Testis (tissue), 3 donors: Measurements from ENCODE around the gene APH1B. TPM values are rescaled to one million over a fixed set of nuclear protein-coding genes. Genes with fewer than 3 reads are reported as not detected.
"Not testable (repeated sequence)": the region's sequence is repeated elsewhere in the genome, so short reads cannot be mapped to it uniquely, and the experiment has no call there.

Experiments
- DNase-seq: peaks from one replicate; pipeline ENCODE4 v3.0.0-alpha.2; 2019
- H3K27ac ChIP-seq, 2 donors: fragments of 200-600 bp; sonication (generic); one replicate each; pipeline ENCODE4 v1.5.1; 2019
- H3K27me3 ChIP-seq: fragments of 200-600 bp; sonication (generic); one replicate; pipeline ENCODE4 v1.5.1; 2019
- H3K36me3 ChIP-seq: fragments of 200-600 bp; sonication (generic); one replicate; pipeline ENCODE4 v1.5.1; 2017; ENCODE audit warnings: low read depth; ENCODE audit errors: missing control alignments
- H3K4me1 ChIP-seq: fragments of 200-600 bp; sonication (generic); one replicate; pipeline ENCODE4 v1.5.1; 2019
- H3K4me3 ChIP-seq, 2 donors: fragments of 200-600 bp; sonication (generic); one replicate each; pipeline ENCODE4 v1.5.1; 2017 to 2019
- H3K9me3 ChIP-seq: fragments of 200-600 bp; sonication (generic); one replicate; pipeline ENCODE4 v1.5.1; 2017
- POLR2A ChIP-seq: fragments of 450-650 bp; IDR thresholded peaks from one replicate; pipeline ENCODE4 v1.6.1; 2017; ENCODE audit warnings: antibody characterized with exemption, mild to moderate bottlenecking, moderate library complexity
- WGBS, 2 donors: methylation state at CpG; one replicate each; pipeline ENCODE4 v1.1.5; 2018; 5-methylcytosine and 5-hydroxymethylcytosine counted together
- intact Hi-C: fragments of 100-400 bp; cut with DNase I; formaldehyde crosslinking; loops from one replicate; pipeline ENCODE4 v1.15.1; 2023; ENCODE audit warnings: low total_unique reads
- polyA plus RNA-seq: library from polyadenylated mRNA; stranded (reverse); fragments of 350-450 nt; fragmentation: Illumina TruSeq; extraction: RNeasy Lipid Tissue Mini Kit (QIAGEN cat#74804); gene quantifications from one replicate; pipeline ENCODE4 v1.2.3, GENCODE V29; 2014; ENCODE audit warnings: low read depth, low replicate concordance; ENCODE audit not compliant: insufficient read depth
- total RNA-seq, 2 donors: library from RNA; depleted of rRNA; stranded (reverse); fragments of >200 nt; gene quantifications; one replicate each; pipeline ENCODE4 v1.2.3, GENCODE V29; 2016
- TF ChIP-seq, protein P1 (sequence below), 3 experiments: fragments of 450-650 bp in 2 of 3; fragments of 200-600 bp in 1 of 3; sonication (generic) in 1 of 3; IDR thresholded peaks; one replicate each; pipeline ENCODE4 v1.5.1; 2016 to 2019; ENCODE audit warnings: antibody characterized with exemption in 3 of 3, mild to moderate bottlenecking in 2 of 3, moderate library complexity in 1 of 3

Gene APH1B
- total and polyA plus RNA-seq, 3 donors from 2014 or later = 53.6 to 471 (median 69.7) TPM

DNA sequence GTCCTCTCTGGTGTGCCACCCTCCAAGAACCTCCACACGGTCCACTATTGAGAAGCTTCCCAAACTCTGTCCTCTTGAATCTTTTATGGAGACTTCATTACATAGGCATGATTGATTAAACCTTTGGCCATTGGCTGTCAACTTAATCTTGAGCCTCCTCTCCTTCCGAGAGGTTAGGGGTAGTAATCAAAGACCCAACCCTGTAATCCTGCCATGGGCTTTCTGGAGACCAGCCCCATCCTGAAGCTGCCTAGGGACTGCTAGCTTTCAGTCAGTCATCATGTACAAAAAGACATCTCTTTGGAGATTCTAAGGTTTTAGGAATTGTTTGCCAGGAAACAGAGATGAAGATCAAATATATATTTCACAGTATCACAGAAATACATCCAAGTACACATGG is 37.0 kb downstream of the APH1B start:
- H3K9me3 ChIP-seq = no peaks in the 10 kb centered on the region
- H3K4me1 ChIP-seq = no peaks in the 10 kb centered on the region
- no peak overlapping the region for H3K27ac ChIP-seq
- intact Hi-C loops = no loop called here
- H3K27me3 ChIP-seq = no peaks in the 10 kb centered on the region
- 63 to 65% methylated on average over 2 of the region's 2 CpGs for WGBS, 2 donors
- no peak for TF ChIP-seq POLR2A
- TF ChIP-seq, protein P1, sequence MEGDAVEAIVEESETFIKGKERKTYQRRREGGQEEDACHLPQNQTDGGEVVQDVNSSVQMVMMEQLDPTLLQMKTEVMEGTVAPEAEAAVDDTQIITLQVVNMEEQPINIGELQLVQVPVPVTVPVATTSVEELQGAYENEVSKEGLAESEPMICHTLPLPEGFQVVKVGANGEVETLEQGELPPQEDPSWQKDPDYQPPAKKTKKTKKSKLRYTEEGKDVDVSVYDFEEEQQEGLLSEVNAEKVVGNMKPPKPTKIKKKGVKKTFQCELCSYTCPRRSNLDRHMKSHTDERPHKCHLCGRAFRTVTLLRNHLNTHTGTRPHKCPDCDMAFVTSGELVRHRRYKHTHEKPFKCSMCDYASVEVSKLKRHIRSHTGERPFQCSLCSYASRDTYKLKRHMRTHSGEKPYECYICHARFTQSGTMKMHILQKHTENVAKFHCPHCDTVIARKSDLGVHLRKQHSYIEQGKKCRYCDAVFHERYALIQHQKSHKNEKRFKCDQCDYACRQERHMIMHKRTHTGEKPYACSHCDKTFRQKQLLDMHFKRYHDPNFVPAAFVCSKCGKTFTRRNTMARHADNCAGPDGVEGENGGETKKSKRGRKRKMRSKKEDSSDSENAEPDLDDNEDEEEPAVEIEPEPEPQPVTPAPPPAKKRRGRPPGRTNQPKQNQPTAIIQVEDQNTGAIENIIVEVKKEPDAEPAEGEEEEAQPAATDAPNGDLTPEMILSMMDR (IDR thresholded peaks at IDR 0.05) = no peak
- H3K4me3 ChIP-seq = no peak overlapping the region
- H3K36me3 ChIP-seq = no peaks in the 10 kb centered on the region
- DNase-seq = no peak

GRCh38 chr15:63318344-63318743 is 40.9 kb downstream of the APH1B start:
- Histone ChIP-seq H3K27ac (no peak overlapping the region), H3K27me3 (no peaks in the 10 kb centered on the region), H3K36me3 (no peaks in the 10 kb centered on the region), H3K9me3 (no peaks in the 10 kb centered on the region), H3K4me3 (no peak overlapping the region), H3K4me1 (no peaks in the 10 kb centered on the region)
- intact Hi-C loops = no loop called here
- WGBS, 2 donors = 87 to 98% methylated on average over 4 of the region's 4 CpGs
- TF ChIP-seq, protein P1 (IDR thresholded peaks at IDR 0.05) = no peak
- no peak for TF ChIP-seq POLR2A
- DNase-seq = no peak

- DNase-seq = no peak
- Histone ChIP-seq H3K4me1 (no peaks in the 10 kb centered on the region), H3K4me3 (no peak overlapping the region), H3K27ac (no peak overlapping the region), H3K36me3 (no peaks in the 10 kb centered on the region), H3K9me3 (no peaks in the 10 kb centered on the region), H3K27me3 (no peaks in the 10 kb centered on the region)
- TF ChIP-seq, protein P1 (IDR thresholded peaks at IDR 0.05) = no peak
- TF ChIP-seq POLR2A = no peak
- intact Hi-C loops = no loop called here
- 94 to 96% methylated on average over 3 of the region's 3 CpGs for WGBS, 2 donors
Measured at GRCh38 chr15:63319065-63319464, 41.7 kb downstream of the APH1B start.

DNA sequence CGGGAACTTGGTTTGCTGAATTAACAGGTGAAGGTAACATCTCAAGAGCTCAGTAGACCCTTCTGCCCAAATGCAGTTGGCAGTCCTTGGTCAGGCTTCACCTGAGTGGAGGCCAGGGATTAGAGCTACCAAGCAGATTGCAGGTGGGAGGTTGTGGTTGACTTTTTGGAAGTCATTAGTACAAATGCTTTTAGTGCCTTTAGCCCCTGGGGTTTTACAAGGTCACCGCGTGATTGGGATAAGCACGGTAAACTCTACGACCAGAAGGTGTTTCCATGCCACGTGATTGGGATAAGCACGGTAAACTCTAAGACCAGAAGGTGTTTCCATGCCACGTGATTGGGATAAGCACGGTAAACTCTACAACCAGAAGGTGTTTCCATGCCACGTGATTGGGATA is 43.0 kb downstream of the APH1B start:
- not testable (repeated sequence) for DNase-seq, H3K27ac ChIP-seq, H3K4me1 ChIP-seq, H3K9me3 ChIP-seq, H3K27me3 ChIP-seq, H3K36me3 ChIP-seq, H3K4me3 ChIP-seq
- WGBS, 2 donors = 51 to 83% methylated on average over 9 to 10 of the region's 10 CpGs
- intact Hi-C loops = loop anchor here (10.0 kb wide), 1 partner anchor 64 kb away; the partner anchor contains the start of gene CA12

DNA sequence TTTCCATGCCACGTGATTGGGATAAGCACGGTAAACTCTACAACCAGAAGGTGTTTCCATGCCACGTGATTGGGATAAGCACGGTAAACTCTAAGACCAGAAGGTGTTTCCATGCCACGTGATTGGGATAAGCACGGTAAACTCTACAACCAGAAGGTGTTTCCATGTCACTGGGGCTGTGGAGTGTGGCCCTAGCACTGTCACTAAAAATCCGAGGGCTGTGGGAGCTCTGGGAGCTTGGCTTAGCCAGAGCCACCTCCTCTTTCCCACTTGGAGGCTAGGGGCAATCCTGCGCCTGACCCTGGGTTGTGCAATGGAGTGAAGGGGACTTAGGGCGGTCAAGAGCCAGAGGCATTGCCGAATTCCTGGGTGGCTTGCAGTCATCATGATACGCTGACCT is 43.6 kb downstream of the APH1B start:
- H3K27me3 ChIP-seq, H3K36me3 ChIP-seq, H3K4me3 ChIP-seq, H3K27ac ChIP-seq, H3K9me3 ChIP-seq, H3K4me1 ChIP-seq, DNase-seq: not testable (repeated sequence)
- intact Hi-C loops = loop anchor here (10.0 kb wide), 1 partner anchor 64 kb away; the partner anchor contains the start of gene CA12
- WGBS, 2 donors = 62 to 78% methylated on average over 7 to 10 of the region's 11 CpGs

DNA sequence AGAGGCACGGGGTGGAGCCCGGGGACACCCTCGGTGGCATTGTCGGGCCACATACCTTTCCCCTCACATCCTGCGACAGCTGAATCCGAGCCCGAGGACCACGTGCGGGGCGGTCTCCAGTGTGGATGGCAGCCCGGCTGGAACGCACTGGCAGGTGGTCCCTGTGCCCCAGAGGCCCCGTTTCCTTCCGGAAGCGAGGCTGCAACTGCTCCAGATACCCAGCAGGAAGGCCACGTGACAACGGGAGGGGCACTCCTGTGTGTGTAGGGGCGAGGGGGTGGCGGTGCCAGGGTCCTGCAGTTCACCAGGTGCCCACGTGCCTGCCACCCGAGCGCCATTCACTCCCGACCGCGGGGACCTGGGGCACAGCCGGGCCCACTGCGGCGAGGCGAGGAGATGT is 44.1 kb downstream of the APH1B start:
- DNase-seq = no peak

More for the DNA sequence above, 44.1 kb downstream of the APH1B start:
- WGBS, 2 donors = 51 to 82% methylated on average over 17 to 29 of the region's 29 CpGs
- H3K4me1 ChIP-seq = no peaks in the 10 kb centered on the region
- no peaks in the 10 kb centered on the region for H3K27me3 ChIP-seq
- no peaks in the 10 kb centered on the region for H3K36me3 ChIP-seq
- no peak for TF ChIP-seq POLR2A
- TF ChIP-seq, protein P1 (IDR thresholded peaks at IDR 0.05) = no peak
- H3K27ac ChIP-seq = no peak overlapping the region
- intact Hi-C loops = loop anchor here (10.0 kb wide), 1 partner anchor 63 kb away; the partner anchor contains the start of gene CA12
- H3K4me3 ChIP-seq = no peak overlapping the region
- H3K9me3 ChIP-seq = no peaks in the 10 kb centered on the region
